Placental epithelial cell (primary cell): Measurements from ENCODE around the gene PLPP6. TPM values are rescaled to one million over a fixed set of nuclear protein-coding genes. Genes with fewer than 3 reads are reported as not detected.

Experiments
- total RNA-seq: library from RNA; depleted of rRNA; stranded (reverse); fragments of >200 nt; gene quantifications from 2 replicates; pipeline ENCODE4 v1.2.3, GENCODE V29; 2012

PLPP6 gene
- 10.2 and 11.7 TPM in 2 replicates for total RNA-seq

GRCh38 chr9:4662108-4662988 lies at the start of gene PLPP6:
Gene PLPP6, plus strand, starts transcription at chr9:4662294. Its CDS starts 82 bp downstream, at chr9:4662376.

DNA sequence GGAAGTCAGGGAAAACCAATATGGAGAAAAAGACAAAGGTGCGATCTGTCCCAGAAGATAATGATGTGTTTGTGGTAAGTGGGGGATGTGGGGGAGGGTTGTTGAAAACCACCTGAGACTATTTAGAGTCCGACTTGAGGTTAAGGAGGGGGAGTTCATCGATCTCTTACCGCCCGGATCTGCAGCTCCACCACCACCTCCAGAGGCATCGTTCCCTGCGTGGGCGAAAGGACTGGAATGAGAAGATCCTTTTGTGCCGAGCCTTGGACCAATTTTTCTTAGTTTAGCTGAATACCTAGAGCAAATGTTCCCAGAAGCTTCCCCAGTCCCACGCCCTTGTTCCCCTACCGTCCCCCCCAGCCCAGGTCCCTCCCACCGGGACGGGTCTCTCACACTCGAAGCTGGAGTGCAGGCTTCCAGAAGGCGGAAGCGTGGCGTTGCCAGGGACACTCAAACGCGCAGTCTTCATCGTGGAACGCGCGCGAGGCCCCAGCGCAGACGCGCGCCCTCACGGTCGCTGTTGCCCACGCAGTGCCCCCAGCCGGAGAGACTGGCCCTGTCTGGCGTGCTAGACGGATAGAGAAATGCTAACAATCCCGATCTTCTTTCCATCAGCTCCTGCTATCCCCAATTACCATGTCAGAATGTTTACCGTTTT lies 4.1 kb downstream of the PLPP6 start, which contains the start of gene SPATA6L:
TSS of gene SPATA6L (minus strand) at position 439 of the 658 bp plus-strand sequence. CDS start at position 209, 230 bp downstream.

GRCh38 chr9:4679268-4680172 lies 17.4 kb downstream of the PLPP6 start, which contains the start of gene CDC37L1:
Gene CDC37L1, plus strand, starts transcription at chr9:4679569. Its CDS starts 199 bp downstream, at chr9:4679768.

Other genes starting within 250 kb of the PLPP6 start
- gene SLC1A1, start 171.8 kb upstream of the PLPP6 start, total RNA-seq, result 3.1 and 3.9 TPM in 2 replicates
- gene SPATA6L, start 4.2 kb downstream of the PLPP6 start, total RNA-seq, result 0.98 and 4.7 TPM in 2 replicates
- 23.3 and 36.1 TPM in 2 replicates for gene CDC37L1, start 17.3 kb downstream of the PLPP6 start, total RNA-seq
- 29.8 and 29.9 TPM in 2 replicates for gene AK3, start 78.9 kb downstream of the PLPP6 start, total RNA-seq
- 12.9 and 21.2 TPM in 2 replicates for gene RCL1, start 130.7 kb downstream of the PLPP6 start, total RNA-seq